Measurements from ENCODE around the gene TACC2.
"Not testable (repeated sequence)": the region's sequence is repeated elsewhere in the genome, so short reads cannot be mapped to it uniquely, and the experiment has no call there.

The TACC2 gene

GRCh38 chr10:122198631-122199030 lies 209.7 kb downstream of the TACC2 start:
- no peak for DNase-seq

GRCh38 chr10:122199070-122199469 lies 210.1 kb downstream of the TACC2 start:
- DNase-seq, result no peak

DNA sequence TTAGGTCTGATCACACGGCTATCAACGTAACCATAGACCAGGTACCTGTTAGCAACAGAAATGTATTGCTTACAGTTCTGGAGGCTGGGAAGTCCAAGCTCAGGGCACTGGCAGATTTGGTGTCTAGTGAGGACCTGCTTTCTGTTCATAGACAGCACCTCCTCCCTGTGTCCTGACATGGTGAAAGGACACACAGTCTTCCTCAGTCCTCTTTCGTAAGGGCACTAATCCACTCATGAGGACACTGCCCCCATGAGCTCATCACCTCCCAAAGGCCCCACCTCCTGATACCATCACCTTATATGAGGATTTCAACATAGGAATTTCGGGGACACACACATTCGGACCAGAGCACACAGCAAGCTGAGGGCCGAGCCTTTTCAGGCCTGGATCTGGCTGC lies 210.7 kb downstream of the TACC2 start:
- DNase-seq, result no peak

DNA sequence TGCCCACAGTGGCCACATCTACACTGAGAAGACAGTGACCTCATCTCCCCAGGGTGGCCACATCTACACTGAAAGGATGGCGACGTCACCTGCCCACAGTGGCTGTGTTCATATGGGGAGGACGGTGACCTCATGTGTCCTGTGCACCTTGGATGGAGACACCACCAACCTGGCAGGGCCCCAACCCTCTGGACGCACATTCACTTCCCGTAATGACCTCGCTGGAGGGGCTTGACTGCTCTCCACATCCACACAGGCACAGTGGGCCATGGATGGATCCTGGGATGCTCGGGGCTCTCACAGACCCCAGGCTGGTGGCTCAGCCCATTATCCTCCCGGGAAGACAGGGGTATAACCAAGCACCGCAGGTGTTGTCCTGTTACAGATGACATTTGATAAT lies 212.4 kb downstream of the TACC2 start:
- DNase-seq, result no peak

DNA sequence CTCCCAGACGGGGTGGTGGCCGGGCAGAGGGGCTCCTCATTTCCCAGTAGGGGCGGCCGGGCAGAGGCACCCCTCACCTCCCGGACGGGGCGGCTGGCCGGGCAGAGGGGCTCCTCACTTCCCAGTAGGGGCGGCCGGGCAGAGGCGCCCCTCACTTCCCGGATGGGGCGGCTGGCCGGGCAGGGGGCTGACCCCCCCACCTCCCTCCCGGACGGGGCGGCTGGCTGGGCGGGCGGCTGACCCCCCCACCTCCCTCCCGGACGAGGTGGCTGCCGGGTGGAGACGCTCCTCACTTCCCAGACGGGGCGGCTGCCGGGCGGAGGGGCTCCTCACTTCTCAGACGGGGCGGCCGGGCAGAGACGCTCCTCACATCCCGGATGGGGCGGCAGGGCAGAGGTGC lies 214.2 kb downstream of the TACC2 start:
- DNase-seq, result not testable (repeated sequence)

DNA sequence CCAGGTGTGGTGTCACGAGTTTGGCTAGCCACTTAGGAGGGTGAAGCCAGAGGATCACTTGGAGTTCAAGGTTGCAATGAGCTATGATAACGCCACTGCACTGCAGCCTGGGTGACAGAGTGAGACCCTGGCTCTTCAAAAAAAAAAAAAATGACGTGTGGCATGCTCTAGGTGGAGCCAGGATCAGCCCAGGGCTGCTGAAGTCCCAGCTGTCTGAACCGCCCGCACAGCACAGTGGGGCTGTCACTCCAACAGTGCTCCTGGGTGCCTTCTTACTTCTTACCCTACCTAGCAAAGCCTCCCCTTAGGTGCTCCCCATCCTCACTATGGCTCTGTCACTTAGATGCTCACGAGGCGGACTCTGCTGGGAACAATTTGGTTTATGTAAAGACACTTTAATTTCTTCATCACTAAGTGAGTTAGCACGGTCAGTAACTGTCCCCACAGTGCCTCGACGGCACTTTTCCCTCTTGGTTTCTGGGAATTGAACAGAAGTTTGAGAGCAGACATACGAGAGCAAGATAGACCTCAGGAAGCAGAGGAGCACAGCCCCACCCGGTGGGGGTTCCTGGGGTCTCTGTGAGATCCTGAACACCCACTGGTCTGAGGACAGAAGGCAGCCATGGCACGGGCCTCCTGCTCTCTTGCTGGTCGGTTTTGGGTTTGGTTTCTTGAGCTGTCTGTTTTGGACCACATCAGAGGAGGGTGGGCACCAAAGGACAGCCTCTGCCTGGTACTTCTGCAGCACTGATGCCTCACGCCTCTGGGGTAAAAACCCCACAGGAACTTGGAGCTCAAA lies 215.9 kb downstream of the TACC2 start:
- no peak for DNase-seq

GRCh38 chr10:122206471-122207065 lies 217.6 kb downstream of the TACC2 start:
- no peak for DNase-seq

GRCh38 chr10:122207163-122207562 lies 218.2 kb downstream of the TACC2 start:
- no peak for DNase-seq

- no peak for DNase-seq
These were observed 218.6 kb downstream of the TACC2 start for GRCh38 chr10:122207596-122207995.

DNA sequence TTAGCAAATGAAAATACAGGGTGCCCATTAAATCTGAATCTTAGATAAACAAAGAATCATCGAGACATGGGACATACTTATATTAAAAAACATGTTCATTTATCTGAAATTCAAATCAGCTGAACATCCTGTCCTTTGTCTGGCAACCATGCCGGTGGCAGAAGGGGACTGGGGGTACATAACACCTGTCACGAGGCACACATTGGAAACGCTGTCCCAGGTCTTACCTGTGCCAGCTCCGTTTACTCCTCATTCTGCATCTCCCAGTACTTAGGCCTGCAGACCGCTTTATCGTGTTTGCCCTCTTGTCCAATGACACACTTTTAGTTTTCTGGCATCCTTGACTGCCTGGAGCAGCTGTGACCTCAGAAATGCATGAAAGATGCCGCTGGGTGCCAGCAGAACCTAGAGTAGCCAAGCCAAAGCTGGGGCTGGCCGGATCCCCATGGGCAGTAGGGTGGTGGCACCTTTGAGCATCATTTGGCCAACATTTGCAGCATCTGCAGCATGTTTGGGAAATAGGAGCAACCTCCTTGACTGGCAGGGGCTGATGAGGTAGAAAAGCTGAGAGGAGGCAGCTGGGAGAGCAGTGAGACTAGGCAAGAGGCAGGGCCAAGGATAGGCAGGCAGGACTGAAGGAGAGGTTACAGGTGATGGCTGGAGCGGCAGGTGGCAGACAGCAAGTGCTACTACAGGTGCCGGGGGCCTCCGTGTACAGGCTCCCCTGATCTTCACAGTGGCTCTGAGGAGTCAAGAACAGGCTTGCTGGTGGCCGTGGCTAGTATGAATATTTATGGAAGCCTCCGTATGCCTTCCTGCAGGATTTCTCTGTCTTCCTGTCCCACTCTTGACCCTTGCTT lies 219.8 kb downstream of the TACC2 start:
- no peak for DNase-seq

DNA sequence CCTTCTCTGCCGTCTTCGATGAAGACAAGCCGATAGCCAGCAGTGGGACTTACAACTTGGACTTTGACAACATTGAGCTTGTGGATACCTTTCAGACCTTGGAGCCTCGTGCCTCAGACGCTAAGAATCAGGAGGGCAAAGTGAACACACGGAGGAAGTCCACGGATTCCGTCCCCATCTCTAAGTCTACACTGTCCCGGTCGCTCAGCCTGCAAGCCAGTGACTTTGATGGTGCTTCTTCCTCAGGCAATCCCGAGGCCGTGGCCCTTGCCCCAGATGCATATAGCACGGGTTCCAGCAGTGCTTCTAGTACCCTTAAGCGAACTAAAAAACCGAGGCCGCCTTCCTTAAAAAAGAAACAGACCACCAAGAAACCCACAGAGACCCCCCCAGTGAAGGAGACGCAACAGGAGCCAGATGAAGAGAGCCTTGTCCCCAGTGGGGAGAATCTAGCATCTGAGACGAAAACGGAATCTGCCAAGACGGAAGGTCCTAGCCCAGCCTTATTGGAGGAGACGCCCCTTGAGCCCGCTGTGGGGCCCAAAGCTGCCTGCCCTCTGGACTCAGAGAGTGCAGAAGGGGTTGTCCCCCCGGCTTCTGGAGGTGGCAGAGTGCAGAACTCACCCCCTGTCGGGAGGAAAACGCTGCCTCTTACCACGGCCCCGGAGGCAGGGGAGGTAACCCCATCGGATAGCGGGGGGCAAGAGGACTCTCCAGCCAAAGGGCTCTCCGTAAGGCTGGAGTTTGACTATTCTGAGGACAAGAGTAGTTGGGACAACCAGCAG lies 221.7 kb downstream of the TACC2 start:
- no peak for DNase-seq

DNA sequence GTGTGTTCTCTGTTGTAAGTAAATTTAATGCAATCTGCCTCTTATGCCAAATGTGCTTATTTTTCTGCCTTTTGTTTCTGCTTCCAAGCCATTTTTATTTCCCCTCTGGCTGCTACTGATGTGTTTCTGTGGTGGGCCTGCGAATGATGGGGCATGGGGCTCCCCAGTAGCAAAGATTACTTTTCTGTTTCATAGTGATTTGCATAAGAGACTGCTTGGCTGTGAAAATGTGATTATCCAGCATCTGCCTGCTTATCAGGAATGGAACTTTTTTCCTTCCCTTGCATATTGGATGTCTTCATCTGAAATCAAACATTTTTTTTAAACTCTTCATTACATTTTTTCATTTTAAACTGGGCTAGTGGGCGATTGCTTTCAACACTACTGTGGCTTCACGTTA lies 224.4 kb downstream of the TACC2 start:
- no peak for DNase-seq

GRCh38 chr10:122213766-122214165 lies 224.8 kb downstream of the TACC2 start:
- no peak for DNase-seq

GRCh38 chr10:122216047-122216446 lies 227.1 kb downstream of the TACC2 start:
- no peak for DNase-seq

DNA sequence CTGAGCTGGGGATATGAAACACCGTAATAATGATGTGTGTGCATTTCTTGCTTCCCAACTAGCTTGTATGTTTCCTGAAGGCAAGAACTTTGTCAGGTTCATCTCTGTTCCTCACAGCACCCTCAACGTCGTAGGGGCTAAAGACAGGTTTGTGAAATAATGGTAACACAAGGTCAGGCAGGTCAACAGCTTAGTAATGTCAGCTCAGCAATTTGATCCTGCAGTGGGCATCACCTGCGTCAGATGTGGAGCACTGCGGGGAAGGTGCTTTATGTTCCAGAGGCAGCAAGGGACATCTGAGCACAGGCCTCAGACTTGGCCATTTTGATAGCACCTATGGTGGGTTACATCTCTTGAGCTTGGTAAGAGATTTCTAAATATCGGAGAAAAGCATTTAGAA lies 230.4 kb downstream of the TACC2 start:
- DNase-seq, result no peak

DNA sequence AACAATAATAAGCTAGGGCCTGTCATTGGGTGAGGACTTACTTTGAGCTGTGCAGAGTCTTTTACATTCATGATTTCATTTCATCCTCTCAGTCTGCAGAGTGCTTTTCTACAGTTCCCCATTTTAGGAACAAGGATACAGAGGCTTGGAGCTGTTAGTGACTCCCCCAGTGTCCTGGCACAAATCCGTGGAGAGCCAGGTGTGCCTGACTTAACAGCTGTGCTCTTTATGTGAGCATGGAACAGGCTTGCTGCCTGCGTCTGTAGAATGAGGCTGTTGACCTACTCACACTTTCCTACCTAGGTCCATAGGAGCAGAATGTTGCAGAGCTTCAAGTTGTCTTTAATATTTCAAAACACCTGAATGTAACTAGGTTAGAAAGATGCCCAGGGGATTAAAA lies 231.8 kb downstream of the TACC2 start:
- no peak for DNase-seq

- no peak for DNase-seq
These were observed 233.0 kb downstream of the TACC2 start for GRCh38 chr10:122221958-122222357.

GRCh38 chr10:122222638-122223037 lies 233.7 kb downstream of the TACC2 start:
- no peak for DNase-seq

- DNase-seq, result no peak
These were observed 235.2 kb downstream of the TACC2 start for GRCh38 chr10:122224159-122224558.

DNA sequence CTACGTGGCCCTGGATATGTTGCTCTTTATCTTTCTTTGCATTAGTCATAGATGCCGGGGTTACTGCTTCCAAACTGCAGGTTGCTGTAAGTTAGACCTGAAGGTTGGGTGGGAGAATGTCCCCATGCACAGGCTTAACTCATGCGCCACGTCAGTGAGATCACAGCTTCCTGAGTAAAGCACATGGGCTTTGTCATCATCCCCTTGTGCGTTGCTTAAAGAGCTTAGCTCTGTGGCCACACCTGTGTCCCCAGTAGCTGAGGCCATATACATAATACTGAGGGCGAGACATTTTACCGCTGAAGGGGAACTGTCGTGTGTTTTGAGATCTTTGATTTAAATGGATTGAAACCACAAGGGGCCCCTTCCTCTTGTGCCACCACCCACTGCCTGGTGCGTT lies 236.4 kb downstream of the TACC2 start:
- no peak for DNase-seq

GRCh38 chr10:122227754-122228153 lies 238.8 kb downstream of the TACC2 start:
- DNase-seq, result no peak

DNA sequence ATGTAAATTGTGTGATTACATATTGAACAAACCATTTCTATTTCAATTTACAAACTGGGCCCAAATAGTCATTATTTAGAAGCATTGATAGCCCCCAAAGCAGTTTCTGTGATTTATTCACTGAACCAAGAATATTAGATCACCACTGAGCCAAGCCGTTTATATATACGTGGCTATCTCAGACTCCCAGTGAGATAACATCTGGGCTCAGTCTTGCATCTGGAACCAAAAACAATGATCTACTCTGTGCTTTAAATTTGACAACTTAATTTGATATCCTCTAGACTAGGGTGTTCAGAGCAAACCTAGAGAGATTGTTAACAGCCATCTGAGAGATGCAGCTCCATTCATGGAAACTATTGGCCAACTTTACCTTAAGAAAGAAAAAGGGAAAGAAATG lies 240.7 kb downstream of the TACC2 start:
- no peak for DNase-seq

GRCh38 chr10:122230222-122230621 lies 241.3 kb downstream of the TACC2 start:
- no peak for DNase-seq
